Fibroblast of skin of right biceps (primary cell): ENCODE results near the gene CMPK2.
"Not testable (repeated sequence)": the region's sequence is repeated elsewhere in the genome, so short reads cannot be mapped to it uniquely, and the experiment has no call there.

Experiments used
- DNase-seq: peaks from one replicate; pipeline ENCODE4 v3.0.0-alpha.2; 2013

CMPK2 gene, protein sequence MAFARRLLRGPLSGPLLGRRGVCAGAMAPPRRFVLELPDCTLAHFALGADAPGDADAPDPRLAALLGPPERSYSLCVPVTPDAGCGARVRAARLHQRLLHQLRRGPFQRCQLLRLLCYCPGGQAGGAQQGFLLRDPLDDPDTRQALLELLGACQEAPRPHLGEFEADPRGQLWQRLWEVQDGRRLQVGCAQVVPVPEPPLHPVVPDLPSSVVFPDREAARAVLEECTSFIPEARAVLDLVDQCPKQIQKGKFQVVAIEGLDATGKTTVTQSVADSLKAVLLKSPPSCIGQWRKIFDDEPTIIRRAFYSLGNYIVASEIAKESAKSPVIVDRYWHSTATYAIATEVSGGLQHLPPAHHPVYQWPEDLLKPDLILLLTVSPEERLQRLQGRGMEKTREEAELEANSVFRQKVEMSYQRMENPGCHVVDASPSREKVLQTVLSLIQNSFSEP

DNA sequence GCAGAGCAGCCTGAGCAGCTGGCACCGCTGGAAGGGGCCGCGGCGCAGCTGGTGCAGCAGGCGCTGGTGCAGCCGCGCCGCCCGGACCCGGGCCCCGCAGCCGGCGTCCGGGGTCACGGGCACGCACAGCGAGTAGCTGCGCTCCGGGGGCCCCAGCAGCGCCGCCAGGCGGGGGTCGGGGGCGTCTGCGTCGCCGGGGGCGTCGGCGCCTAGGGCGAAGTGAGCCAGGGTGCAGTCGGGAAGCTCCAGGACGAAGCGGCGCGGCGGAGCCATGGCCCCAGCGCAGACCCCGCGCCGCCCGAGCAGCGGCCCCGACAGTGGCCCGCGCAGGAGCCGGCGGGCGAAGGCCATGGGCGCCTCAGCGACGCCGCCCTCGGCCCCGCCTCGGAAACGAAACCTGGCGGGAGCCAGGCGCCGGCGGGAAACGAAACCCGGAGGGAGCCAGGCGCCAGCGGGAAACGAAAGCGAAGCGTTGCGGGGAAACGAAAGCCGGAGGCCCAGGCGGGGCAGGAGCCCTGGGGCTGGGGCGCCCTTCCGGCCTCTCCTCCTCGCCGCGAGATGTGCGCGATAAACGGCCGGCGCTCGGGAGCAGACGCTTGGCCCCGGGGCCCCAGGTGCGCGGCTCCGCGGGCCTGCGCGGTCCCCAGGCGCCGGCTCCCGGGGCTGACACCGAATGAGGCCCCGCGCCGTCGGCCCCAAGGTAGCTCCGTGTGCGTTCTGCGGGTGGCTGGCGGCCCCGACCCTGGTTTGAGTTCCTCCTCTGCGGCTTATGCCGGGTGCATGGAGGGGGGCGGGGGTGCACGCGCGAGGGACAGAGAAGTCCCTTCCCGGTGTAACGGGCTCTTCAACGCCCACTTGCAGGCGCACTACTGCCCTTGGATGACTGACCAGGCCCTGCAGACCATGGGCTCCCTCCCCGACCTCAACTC is at the start of gene CMPK2:
TSS of gene CMPK2 (minus strand) at position 562 of the 929 bp plus-strand sequence. CDS start at position 351, 211 bp downstream.
- peak; percentile 47 for DNase-seq

DNA sequence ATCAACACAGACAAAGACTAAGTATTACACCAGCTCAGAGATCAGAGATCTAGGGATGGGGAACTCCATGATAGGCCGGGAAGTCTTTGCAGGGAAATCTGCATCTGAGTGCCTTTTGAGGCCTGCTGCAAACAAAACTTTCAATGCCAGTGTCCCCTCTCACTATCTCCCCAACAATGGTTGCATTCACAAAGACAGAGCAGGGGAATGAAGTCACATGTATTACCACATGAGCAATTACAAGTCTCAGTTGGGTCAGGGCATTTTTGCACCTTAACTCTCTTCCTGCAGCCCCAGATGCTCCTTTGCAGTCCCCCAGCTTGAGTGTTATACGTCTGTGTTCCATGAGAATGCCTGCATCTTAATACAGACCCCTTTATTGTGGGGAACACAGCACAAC is 49.7 kb upstream of the CMPK2 start:
- DNase-seq = no peak

DNA sequence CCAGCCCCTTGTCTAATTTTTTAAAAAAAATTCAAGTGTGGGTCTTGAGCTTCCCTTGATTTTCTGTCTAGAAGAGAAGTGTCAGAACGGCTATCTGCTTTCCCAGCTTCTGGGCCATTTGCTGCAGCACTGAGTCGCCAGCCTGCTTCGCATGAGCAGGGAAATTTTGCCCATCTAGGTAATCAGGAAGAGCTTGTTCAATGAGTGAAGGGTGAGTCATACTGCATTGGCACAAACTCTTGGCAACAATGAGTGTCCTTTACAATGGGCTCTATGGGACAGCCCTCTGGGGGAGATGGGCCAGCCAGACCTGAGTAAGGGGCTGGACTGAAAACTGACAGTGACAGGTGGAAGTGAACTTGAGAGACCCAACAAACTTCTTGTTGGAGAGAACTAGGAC is 49.1 kb upstream of the CMPK2 start:
- DNase-seq = peak; percentile 30

DNA sequence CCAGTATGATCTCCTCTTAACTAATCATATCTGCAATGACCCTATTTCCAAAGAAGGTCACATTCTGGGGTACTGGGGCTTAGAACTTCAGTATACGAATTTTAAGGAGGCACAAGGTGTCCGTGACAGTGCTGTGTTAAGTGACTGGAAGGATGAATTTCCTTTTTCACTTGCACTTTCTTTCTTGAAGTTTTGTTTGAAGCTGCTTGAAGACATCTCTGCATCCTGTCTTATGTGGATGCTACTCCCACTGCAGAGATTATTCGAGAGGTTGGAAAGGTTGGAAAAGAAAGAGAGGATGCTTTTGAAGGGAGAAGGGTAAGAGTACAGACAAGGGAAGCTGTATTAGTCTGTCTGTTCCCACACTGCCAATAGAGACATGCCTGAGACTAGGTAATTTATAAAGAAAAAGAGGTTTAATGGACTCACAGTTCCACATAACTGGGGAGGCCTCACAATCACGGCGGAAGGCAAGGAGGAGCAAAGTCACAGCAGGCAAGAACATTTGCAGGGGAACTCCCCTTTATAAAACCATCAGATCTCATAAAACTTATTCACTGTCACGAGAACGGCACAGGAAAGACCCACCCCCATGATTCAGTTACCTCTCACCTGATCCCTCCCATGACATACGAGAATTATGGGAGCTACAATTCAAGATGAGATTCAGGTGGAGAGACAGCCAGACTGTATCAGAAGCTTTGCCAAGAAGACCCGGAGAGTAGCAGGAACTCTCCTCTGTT is 47.9 kb upstream of the CMPK2 start:
- no peak for DNase-seq

DNA sequence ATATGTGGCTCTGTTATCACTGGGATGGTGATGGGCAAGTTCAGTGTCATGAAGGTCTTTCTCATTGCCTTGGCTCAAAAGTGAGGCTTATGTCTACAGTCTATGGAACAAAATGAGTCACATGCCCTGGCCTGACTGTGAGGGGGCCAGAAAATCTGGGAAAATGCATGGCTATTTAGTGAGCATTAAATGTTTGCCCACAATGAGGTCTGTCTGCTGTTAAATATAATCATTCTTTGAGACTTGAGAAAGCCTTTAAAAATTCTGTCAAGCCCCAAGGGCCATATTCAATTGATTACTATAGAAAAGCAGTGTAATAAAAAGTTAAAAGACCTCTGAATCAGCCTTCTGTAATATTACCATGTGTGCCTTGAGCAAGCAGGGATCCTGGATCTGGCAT is 46.0 kb upstream of the CMPK2 start:
- DNase-seq = no peak

DNA sequence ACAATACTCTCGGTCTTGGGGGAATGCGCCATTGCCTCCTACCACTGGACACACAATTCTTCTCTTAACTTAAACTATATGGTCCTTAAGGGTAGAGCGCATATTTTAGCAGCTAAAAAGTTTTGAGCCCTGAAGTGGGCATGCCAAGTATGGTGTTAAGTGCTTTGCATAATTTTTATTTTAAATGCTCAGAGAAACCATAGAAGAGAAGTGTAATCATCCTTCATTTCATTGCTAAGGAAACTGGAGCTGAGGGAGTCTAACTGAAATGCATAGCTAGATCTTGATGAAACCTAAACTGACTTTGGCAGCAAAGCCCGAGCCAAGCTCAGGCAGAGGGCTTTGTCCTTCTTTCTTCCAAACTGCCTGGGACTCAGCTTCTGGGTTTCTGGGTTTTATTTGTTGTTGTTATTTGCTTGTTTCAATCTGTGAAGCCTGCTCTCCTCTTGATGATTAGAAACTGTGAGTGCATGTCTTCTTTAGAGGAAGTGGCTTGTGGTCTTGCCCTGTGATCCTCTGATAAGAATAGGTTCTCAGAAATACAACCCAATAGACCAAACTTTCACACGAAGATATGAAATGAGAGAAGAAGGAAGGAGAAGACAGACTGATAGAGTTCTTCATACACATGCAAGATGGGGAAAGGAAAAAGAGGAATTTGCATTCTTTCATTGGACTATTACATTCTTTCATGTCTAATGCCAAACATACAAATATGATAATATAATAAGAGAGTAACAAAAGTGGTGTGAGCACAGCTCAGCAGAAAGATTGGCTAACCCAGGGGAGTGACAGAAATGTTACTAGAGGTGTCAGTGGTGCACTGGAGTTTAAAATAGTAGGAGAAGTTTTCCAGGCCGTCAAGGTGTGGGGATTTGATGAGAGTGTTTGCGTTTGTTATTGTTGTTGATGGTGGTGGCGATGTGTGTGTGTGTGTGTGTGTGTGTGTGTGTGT is 44.0 kb upstream of the CMPK2 start:
- DNase-seq = no peak

DNA sequence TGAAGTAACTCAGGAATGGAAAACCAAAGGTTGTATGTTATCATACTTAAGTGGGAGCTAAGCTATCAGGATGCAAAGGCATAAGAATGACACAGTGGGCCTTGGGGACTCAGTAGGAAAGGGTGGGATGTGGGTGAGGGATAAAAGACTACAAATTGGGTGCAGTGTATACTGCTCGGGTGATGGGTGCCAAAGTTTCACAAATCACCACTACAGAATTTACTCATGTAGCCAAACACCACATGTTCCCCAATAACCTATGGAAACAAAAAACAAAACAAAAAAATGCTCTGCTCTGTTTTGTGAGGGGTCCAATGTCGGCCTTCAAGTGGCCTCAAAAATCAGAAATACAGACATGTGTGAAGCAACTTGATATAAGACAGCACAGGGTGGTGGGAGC is 42.6 kb upstream of the CMPK2 start:
- DNase-seq = no peak

DNA sequence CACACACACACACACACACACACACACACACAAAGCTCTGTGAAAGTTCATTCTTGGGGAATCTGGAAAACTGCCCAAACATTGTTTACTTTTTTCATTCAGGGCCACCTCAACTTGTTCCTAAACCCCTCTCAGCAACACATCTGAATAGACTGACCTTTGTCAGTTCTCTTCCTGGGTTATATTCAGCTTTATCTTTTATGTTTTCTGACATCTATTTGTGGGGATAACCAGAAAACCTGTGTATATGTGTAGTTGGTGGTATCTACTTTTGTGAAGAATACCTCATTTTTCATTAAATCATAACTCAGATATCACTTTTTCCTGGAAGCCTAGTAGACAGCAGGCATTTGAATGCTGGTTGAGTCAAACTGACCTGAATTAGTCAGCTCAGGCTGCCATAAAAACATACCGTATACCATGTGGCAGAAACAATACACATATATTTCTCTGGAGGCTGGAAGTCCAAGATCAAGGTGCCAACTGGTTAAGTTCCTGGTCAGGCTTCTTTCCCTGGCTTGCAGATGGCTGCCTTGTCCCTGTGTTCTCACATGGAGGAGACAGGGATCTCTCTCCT is 40.5 kb upstream of the CMPK2 start:
- DNase-seq = no peak

DNA sequence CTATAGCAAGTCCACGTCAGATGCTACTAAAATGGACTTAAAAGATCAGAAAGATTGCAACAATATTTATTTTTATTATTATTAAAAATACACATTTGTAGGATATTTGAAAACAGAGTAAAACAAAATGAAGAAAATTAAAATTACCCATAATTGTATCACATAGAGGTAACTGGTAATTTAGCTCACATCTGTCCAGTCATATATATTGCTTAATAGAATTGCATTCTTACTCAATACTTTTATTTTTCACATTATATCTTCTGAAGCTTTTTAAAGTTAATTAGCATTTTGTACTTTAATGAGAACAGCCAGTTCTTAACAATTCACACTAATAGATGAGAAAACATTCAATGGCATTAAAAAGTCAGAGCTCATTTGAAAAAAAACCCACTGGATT is 40.0 kb upstream of the CMPK2 start:
- no peak for DNase-seq

DNA sequence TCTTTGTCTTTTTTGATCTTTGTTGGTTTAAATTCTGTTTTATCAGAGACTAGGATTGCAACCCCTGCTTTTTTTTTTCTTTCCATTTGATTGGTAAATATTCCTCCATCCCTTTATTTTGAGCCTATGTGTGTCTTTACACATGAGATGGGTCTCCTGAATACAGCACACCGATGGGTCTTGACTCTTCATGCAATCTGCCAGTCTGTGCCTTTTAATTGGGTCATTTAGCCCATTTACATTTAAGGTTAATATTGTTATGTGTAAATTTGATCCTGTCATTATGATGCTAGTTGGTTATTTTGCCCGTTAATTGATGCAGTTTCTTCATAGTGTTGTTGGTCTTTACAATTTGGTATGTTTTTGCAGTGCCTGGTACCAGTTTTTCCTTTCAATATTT is 36.9 kb upstream of the CMPK2 start:
- not testable (repeated sequence) for DNase-seq

DNA sequence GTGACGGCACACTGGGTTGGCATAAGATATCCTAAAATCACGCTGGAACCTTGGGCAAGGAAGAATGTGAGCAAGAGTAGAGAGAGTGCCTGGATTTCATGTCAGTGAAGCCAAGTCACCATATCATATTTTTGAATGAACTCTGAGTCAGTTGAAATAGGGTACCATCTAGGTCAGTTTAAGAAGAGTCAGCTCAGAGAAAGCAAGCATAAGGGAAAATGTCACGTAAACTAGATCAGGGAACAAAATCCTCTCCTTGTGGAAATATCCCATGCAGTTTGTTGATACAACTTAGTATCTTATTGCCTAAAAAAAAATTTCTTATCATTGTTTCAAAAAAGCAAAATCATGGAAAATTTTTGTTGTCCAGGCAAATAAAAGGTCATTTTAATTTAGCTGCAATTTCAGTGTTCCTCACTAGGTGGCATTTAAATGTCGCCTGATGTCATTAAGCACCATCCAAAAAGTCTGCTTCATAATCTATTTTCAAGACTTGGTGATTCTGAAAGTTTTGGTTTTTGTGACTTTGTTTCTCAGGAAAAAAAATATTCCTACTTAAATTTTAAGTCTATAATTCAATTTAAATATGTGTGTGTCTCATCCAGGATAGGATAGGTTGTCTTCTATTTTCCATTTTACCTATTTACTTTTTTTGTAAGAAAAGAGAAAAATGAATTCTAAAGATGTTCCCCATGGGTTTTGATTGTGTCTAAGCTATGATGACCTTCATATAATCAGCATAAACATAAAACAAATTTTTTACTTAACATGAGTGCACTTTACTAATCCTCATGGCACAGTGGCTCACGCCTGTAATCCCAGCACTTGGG is 31.4 kb upstream of the CMPK2 start:
- DNase-seq = peak; percentile 44

DNA sequence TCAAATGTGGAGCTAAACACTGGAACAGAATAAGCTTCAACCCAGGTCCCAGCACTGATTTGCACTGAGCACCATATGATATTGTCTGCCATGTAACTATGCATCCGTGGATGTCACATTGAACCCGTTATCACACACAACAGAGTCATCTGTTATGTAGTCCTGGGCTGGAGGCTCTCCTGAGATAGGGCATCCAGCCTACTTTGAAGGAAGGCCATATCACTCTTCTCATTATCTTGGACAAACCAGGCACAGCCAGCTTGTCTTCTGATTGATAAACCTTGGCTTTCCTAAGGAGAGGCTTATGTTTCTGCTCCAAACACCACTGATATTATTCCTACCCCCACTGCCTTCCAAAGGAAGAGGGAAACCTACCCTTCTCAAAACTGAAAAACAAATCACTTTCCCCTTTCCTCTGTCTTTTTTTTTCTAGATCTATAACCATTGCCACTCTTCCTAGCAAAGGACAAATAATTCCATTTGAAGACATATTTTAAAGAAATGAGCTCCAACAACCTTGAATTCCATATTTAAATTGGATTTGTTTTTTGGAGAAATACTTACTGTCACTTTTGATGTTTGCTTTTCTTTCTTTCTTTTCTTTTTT is 28.3 kb upstream of the CMPK2 start:
- no peak for DNase-seq

DNA sequence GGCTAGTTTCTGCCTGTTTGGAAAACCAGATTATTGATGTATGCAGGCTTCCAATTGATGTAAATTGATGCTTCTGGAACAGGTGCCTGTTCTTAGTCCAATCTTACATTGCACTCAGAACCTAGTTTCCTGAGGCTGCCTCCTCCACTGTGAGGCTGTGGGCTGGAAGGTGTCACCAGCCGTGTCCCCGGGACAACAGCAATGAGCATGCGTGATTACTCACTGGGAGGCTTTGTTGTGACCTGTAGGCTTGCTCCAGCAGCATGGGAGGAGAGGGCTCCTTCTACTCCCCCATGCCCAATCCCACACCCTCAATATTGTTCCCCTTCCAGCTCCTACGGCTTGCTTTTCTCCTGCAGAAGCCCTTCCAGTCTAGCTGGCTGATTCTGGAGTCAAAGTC is 23.0 kb upstream of the CMPK2 start:
- DNase-seq = no peak

DNA sequence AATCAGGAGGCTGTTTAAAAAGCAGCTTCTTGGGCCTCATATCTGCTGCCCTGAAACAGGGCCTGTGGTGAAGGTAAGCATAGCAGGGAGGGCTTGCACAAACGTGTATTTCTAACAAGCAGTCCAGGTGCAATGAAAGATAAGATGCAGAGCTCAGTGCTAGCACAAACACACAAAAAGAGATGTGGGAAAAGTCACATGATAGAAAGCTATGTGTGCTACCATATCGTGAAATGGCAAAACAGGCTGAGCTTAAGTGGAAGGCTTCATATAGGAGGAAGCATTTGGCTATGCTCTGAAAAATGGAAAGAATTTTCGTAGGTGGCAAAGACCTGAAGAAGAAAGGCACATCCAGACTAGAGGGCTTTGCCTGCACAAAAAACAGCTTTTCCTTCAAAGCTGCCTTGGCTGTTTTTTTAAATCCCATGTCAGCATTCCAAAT is 22.1 kb upstream of the CMPK2 start:
- no peak for DNase-seq

DNA sequence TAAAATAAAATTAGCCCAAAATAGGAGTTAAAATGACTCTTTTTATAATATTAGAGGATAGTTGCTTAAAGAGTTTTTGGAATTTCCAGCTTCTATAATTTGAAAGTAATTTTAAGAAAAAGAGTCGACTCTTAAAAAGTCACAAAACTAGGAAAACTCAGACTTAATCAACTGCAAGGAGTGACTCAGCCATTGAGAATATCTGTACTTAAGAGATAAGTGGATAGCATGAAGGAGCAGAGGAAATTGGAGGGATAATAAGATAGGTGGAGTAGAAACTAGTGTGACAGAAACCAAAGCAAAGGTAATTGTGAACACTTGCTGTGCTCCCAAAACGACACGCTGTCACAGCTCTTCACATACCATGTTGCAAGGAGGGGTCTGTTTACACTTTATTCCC is 20.3 kb upstream of the CMPK2 start:
- DNase-seq = no peak

DNA sequence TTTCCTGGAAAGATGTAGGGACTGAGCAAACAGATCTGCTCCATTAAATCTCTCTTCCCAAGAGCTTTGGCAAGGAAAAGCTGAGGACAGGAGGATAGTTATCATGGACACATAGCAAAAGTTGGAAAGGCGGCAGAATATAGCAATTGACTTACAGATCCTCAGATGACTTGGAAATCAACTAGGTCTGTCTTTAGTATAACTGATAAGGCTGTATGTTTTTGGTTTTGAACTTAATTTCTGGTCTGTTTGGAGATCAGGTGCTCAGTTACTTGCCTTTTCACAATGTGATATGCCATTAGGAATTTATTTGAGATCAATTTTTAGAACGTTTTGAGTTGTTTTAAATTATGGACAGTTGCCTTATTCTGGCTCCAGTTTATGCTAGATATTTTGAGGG is 19.8 kb upstream of the CMPK2 start:
- no peak for DNase-seq

DNA sequence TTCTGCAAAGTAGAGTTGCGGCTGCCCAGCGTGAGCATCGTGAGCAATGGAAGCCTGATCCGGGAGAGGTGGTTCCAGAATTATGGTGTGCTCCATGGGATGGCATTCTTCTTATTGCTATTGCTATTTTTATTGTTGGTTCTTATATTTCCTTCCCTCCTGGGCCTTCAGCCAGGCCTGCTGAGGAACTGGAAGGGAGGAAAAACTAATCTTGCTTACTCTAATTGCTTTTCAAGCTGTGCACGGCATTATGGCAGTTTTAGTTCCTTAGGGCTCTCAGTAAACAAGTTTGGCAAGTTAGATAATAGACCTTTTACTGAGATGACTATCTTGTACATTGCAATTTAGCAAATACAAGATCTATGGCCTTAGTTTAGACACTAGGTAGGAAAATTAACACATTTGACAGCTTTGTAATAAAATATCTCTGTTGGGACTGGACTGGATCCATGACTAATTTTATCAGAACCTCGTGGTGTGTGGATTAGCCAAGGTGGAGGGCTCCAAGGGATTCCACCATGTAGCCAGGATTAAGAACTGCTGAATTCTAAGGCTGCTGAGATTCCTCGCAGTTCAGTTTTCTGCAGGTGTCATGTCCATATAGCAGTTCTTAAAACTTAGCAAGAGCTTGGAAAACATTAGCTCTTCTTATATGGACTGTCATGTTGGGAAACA is 17.9 kb upstream of the CMPK2 start:
- DNase-seq = no peak

DNA sequence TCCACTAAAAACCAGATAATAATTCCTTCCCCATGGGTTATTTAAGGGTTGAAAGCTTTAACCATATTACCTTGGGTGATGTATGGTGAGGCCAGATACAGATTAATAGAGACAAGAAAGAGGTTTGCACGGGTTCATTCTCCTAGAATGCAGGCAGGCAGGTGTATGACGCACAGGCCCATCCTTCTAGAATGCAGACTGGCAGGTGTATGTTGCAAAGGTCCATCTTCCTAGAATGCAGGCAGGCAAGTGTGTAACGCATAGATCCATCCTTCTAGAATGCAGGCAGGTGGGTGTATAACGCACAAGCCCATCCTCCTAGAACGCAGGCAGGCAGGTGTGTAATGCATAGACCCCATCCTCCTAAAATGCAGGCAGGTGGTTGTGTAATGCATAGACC is 15.8 kb upstream of the CMPK2 start:
- no peak for DNase-seq

DNA sequence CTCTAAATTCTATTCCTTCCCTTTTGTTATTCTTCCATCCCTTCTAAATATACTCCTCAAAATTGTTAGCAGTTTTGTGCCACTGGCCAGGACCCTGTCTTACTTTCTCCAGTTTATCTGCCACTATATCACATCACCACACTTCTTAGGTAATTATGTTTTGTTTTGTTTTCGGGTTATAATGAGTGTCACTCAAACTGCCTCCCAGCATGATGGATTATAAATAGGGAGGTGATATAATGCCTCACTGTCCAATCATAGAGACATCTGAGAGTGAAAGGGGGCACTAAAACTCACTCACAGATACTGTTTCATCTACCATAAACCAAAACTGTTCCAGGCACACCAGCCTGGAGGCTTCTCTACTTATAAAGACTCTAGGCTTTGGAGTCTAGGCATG is 15.3 kb upstream of the CMPK2 start:
- DNase-seq = no peak
